SHP77 (cell line): ENCODE results near the gene NR6A1.

Source experiments
- DNase-seq, 2 experiments: peaks; one replicate each; lab custom pipeline; 2025; lab: John Stamatoyannopoulos, UW

NR6A1 gene

GRCh38 chr9:124795881-124796431, 24.8 kb upstream of the NR6A1 start:
- DNase-seq, result no peak

- DNase-seq, result peak; percentile 38 to 79
Observed at GRCh38 chr9:124794902-124795491, 23.9 kb upstream of the NR6A1 start.

- DNase-seq, result peak in 1 of 2 experiments; percentile 43
Observed at GRCh38 chr9:124793015-124793541, 22.0 kb upstream of the NR6A1 start.

GRCh38 chr9:124792257-124793014, 21.3 kb upstream of the NR6A1 start:
- DNase-seq, result no peak

- no peak for DNase-seq
Observed at GRCh38 chr9:124790801-124791505, 19.8 kb upstream of the NR6A1 start.

- DNase-seq, result no peak
Observed at GRCh38 chr9:124790301-124790700, 19.2 kb upstream of the NR6A1 start.

GRCh38 chr9:124789531-124789930, 18.4 kb upstream of the NR6A1 start:
- no peak for DNase-seq

GRCh38 chr9:124788542-124789217, 17.6 kb upstream of the NR6A1 start:
- DNase-seq, result no peak

GRCh38 chr9:124786881-124787573, 15.9 kb upstream of the NR6A1 start:
- no peak for DNase-seq

- DNase-seq, result no peak
Observed at GRCh38 chr9:124784509-124784908, 13.4 kb upstream of the NR6A1 start.

- DNase-seq, result no peak
Observed at GRCh38 chr9:124783830-124784229, 12.7 kb upstream of the NR6A1 start.

GRCh38 chr9:124782661-124783574, 11.8 kb upstream of the NR6A1 start:
- DNase-seq, result no peak

GRCh38 chr9:124781967-124782660, 11.0 kb upstream of the NR6A1 start:
- no peak for DNase-seq

GRCh38 chr9:124780757-124781151, 9.6 kb upstream of the NR6A1 start:
- DNase-seq, result no peak

- no peak for DNase-seq
Observed at GRCh38 chr9:124780060-124780756, 9.1 kb upstream of the NR6A1 start.

GRCh38 chr9:124779368-124780059, 8.4 kb upstream of the NR6A1 start:
- no peak for DNase-seq

- no peak for DNase-seq
Observed at GRCh38 chr9:124778575-124779367, 7.7 kb upstream of the NR6A1 start.
